Right renal cortex interstitium (tissue), 3 donors: ENCODE measurements around the gene PRKCQ. TPM values are rescaled to one million over a fixed set of nuclear protein-coding genes. Genes with fewer than 3 reads are reported as not detected.
A peak's percentile ranks its signal among the peaks of the same experiment; 100 is the strongest.
"Not testable (repeated sequence)": the region's sequence is repeated elsewhere in the genome, so short reads cannot be mapped to it uniquely, and the experiment has no call there.

Experiments used
- DNase-seq, 3 donors: peaks; one replicate each; pipeline ENCODE4 v3.0.0-alpha.2; 2013; ENCODE audit warnings: low read depth in 3 of 3, low spot score in 2 of 3
- polyA plus RNA-seq, 3 donors: library from polyadenylated mRNA; unstranded; fragments of 120-200 nt; gene quantifications; one replicate each; pipeline ENCODE4 v1.2.1, GENCODE V29; 2013; ENCODE audit not compliant: insufficient read length in 3 of 3

Gene PRKCQ
- polyA plus RNA-seq, 3 donors = 16.5 to 18.1 (median 17.6) TPM

GRCh38 chr10:6597478-6597877 is 17.4 kb upstream of the PRKCQ start:
- DNase-seq = no peak

GRCh38 chr10:6595499-6595898 is 15.4 kb upstream of the PRKCQ start:
- no peak for DNase-seq

- no peak for DNase-seq
Observed at GRCh38 chr10:6593241-6593671, 13.2 kb upstream of the PRKCQ start.

GRCh38 chr10:6592080-6592479 is 12.0 kb upstream of the PRKCQ start:
- DNase-seq = no peak

- no peak for DNase-seq
Observed at GRCh38 chr10:6591668-6592067, 11.6 kb upstream of the PRKCQ start.

- no peak for DNase-seq
Observed at GRCh38 chr10:6590100-6590499, 10.0 kb upstream of the PRKCQ start.

- no peak for DNase-seq
Observed at GRCh38 chr10:6589287-6590094, 9.4 kb upstream of the PRKCQ start.

- no peak for DNase-seq
Observed at GRCh38 chr10:6588845-6589244, 8.8 kb upstream of the PRKCQ start.

GRCh38 chr10:6588082-6588481 is 8.0 kb upstream of the PRKCQ start:
- no peak for DNase-seq

- DNase-seq = no peak
Observed at GRCh38 chr10:6586501-6586900, 6.4 kb upstream of the PRKCQ start.

GRCh38 chr10:6583447-6583846 is 3.4 kb upstream of the PRKCQ start:
- DNase-seq = no peak

- not testable (repeated sequence) for DNase-seq
Observed at GRCh38 chr10:6582913-6583312, 2.8 kb upstream of the PRKCQ start.

GRCh38 chr10:6582298-6582697 is 2.2 kb upstream of the PRKCQ start:
- no peak for DNase-seq

GRCh38 chr10:6581778-6582228 is 1.7 kb upstream of the PRKCQ start:
- DNase-seq = no peak

- DNase-seq = not testable (repeated sequence)
Observed at GRCh38 chr10:6581223-6581622, 1.1 kb upstream of the PRKCQ start.

GRCh38 chr10:6580279-6581029 is 378 bp upstream of the PRKCQ start:
- DNase-seq = peak in 2 of 3 donors; percentile 52 to 67

- DNase-seq = no peak
Observed at GRCh38 chr10:6579183-6579903, 733 bp downstream of the PRKCQ start.

- no peak for DNase-seq
Observed at GRCh38 chr10:6578795-6579182, 1.3 kb downstream of the PRKCQ start.

GRCh38 chr10:6578251-6578771 is 1.8 kb downstream of the PRKCQ start:
- DNase-seq = no peak

GRCh38 chr10:6576326-6576725 is 3.8 kb downstream of the PRKCQ start:
- no peak for DNase-seq

GRCh38 chr10:6574664-6575176 is 5.4 kb downstream of the PRKCQ start:
- no peak for DNase-seq
